PC-3 (cell line): ENCODE data around the gene PELI1. TPM values are rescaled to one million over a fixed set of nuclear protein-coding genes. Genes with fewer than 3 reads are reported as not detected.

Source experiments
- ATAC-seq: fragments of 200-7000 bp; cut with Tn5 transposase; 2 replicates; pipeline ENCODE4 v1.9.1; 2020; ENCODE audit warnings: mild to moderate bottlenecking, moderate library complexity
- BruUV-seq: library from RNA; stranded (reverse); fragments of 400-500 nt; replicated peaks from 2 replicates; lab custom pipeline; 2021; lab: Mats Ljungman, UMichigan
- CTCF ChIA-PET: fragments of 300-600 bp; sonication (Branson Sonifier 250); formaldehyde crosslinking; loops from one replicate; lab custom pipeline; 2022; ENCODE audit warnings: antibody characterized with exemption; lab: Charles Lee
- POLR2A ChIA-PET: fragments of 300-600 bp; sonication (Branson Sonifier 250); formaldehyde crosslinking; loops from one replicate; lab custom pipeline; 2022; ENCODE audit warnings: antibody characterized with exemption; ENCODE audit not compliant: unreplicated experiment; lab: Charles Lee
- DNase-seq: peaks from one replicate; pipeline ENCODE4 v3.0.0-alpha.2; 2015
- H2AFZ ChIP-seq: fragments of 300-600 bp; sonication (generic); 2 replicates; pipeline ENCODE4 v1.6.0; 2016; ENCODE audit warnings: antibody characterized with exemption, low read length
- H3F3A ChIP-seq: fragments of 300-600 bp; sonication (generic); one replicate; pipeline ENCODE4 v1.6.0; 2017; ENCODE audit warnings: antibody characterized with exemption, low read length, control low read depth, mild to moderate bottlenecking; ENCODE audit not compliant: unreplicated experiment
- H3K27ac ChIP-seq: fragments of 300-600 bp; sonication (generic); 2 replicates; pipeline ENCODE4 v1.5.1; 2016; ENCODE audit warnings: mild to moderate bottlenecking, low read length
- H3K27me3 ChIP-seq: fragments of 300-600 bp; sonication (generic); 2 replicates; pipeline ENCODE4 v1.6.1; 2016; ENCODE audit warnings: low read length, mixed read lengths
- H3K36me3 ChIP-seq: fragments of 300-600 bp; sonication (generic); 2 replicates; pipeline ENCODE4 v1.6.1; 2016; ENCODE audit warnings: low read depth, mixed run types, low read length, mixed read lengths
- H3K4me1 ChIP-seq: fragments of 300-600 bp; sonication (generic); 2 replicates; pipeline ENCODE4 v1.5.1; 2016; ENCODE audit warnings: low read length; ENCODE audit not compliant: insufficient read depth
- H3K4me2 ChIP-seq: fragments of 300-600 bp; sonication (generic); 2 replicates; pipeline ENCODE4 v1.6.0; 2016; ENCODE audit warnings: low read length
- H3K4me3 ChIP-seq: fragments of 300-600 bp; sonication (generic); 2 replicates; pipeline ENCODE4 v1.5.1; 2016; ENCODE audit warnings: mild to moderate bottlenecking, low read length, mixed read lengths
- H3K79me2 ChIP-seq: fragments of 300-600 bp; sonication (generic); 2 replicates; pipeline ENCODE4 v1.6.1; 2017; ENCODE audit warnings: low read length, mixed read lengths
- H3K9ac ChIP-seq: fragments of 300-600 bp; sonication (generic); 2 replicates; pipeline ENCODE4 v1.6.0; 2016; ENCODE audit warnings: mild to moderate bottlenecking, low read length
- H3K9me2 ChIP-seq: fragments of 300-600 bp; sonication (generic); replicated peaks from 2 replicates; pipeline ENCODE4 v1.6.1; 2016; ENCODE audit warnings: mixed run types, low read length, mixed read lengths
- H3K9me3 ChIP-seq: fragments of 300-600 bp; sonication (generic); 2 replicates; pipeline ENCODE4 v1.6.1; 2016; ENCODE audit warnings: low read length, mixed read lengths
- H4K20me1 ChIP-seq: fragments of 300-600 bp; sonication (generic); 2 replicates; pipeline ENCODE4 v1.6.1; 2016; ENCODE audit warnings: low read length, mixed read lengths
- EZH2 ChIP-seq: fragments of 300-600 bp; sonication (generic); IDR thresholded peaks from one replicate; pipeline ENCODE4 v1.6.1; 2017; ENCODE audit warnings: antibody characterized with exemption, mild to moderate bottlenecking, low read length; ENCODE audit not compliant: unreplicated experiment
- EZH2phosphoT487 ChIP-seq: fragments of 300-600 bp; sonication (generic); IDR thresholded peaks from 2 replicates; pipeline ENCODE4 v1.6.1; 2018; ENCODE audit warnings: mild to moderate bottlenecking, antibody characterized with exemption, low read length, borderline replicate concordance
- intact Hi-C: fragments of 100-400 bp; cut with micrococcal nuclease; formaldehyde crosslinking; loops from 2 replicates; pipeline ENCODE4 v1.9.0; 2023
- total RNA-seq: library from RNA; depleted of rRNA; stranded (reverse); fragments of >200 nt; gene quantifications from 2 replicates; pipeline ENCODE4 v1.2.3, GENCODE V29; 2014
- TF ChIP-seq, protein P1 (sequence below): fragments of 300-600 bp; sonication (generic); conservative IDR thresholded peaks from 2 replicates; pipeline ENCODE4 v1.5.1; 2017; ENCODE audit warnings: antibody characterized with exemption, low read depth, mild to moderate bottlenecking, low read length

Gene PELI1
- total RNA-seq, 1 experiment from 2014 or later = 5.6 TPM

DNA sequence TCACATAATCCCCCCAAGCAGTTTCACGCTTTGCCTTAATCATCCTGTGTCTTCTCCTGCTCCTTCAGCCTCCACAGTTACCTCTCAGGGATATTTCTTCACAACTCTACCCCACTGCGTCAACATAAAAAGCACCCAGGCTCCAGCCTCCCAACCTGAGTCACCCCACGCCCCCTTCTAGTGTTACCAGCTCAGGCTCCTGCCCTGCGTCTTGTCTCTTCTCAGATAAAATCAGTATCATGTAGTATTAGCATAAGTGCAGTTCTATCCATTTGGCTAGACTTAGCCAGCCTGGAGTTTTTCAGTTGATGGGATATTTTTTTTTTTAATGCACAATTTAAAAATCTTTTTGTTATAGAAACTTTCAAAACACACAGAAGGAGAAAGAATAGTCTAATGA lies 9.6 kb upstream of the PELI1 start:
- H3K9me2 ChIP-seq = no peaks in the 10 kb centered on the region
- H3F3A ChIP-seq = no peaks in the 10 kb centered on the region
- CTCF ChIA-PET = no interaction called here
- H2AFZ ChIP-seq = no peak overlapping the region
- no peak for TF ChIP-seq EZH2phosphoT487
- TF ChIP-seq, protein P1, sequence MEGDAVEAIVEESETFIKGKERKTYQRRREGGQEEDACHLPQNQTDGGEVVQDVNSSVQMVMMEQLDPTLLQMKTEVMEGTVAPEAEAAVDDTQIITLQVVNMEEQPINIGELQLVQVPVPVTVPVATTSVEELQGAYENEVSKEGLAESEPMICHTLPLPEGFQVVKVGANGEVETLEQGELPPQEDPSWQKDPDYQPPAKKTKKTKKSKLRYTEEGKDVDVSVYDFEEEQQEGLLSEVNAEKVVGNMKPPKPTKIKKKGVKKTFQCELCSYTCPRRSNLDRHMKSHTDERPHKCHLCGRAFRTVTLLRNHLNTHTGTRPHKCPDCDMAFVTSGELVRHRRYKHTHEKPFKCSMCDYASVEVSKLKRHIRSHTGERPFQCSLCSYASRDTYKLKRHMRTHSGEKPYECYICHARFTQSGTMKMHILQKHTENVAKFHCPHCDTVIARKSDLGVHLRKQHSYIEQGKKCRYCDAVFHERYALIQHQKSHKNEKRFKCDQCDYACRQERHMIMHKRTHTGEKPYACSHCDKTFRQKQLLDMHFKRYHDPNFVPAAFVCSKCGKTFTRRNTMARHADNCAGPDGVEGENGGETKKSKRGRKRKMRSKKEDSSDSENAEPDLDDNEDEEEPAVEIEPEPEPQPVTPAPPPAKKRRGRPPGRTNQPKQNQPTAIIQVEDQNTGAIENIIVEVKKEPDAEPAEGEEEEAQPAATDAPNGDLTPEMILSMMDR = no peak
- TF ChIP-seq EZH2 = no peak
- ATAC-seq (no peak), DNase-seq (no peak)
- no peaks in the 10 kb centered on the region for H3K79me2 ChIP-seq
- no peaks in the 10 kb centered on the region for H3K27me3 ChIP-seq
- H4K20me1 ChIP-seq = no peaks in the 10 kb centered on the region
- no peaks in the 10 kb centered on the region for H3K9me3 ChIP-seq
- no peak overlapping the region for H3K4me3 ChIP-seq
- POLR2A ChIA-PET = no interaction called here
- intact Hi-C loops = no loop called here
- BruUV-seq = no TSS peak
- no peak overlapping the region for H3K4me2 ChIP-seq
- H3K27ac ChIP-seq = no peak overlapping the region
- H3K9ac ChIP-seq = no peak overlapping the region
- H3K4me1 ChIP-seq = no peaks in the 10 kb centered on the region
- no peaks in the 10 kb centered on the region for H3K36me3 ChIP-seq

DNA sequence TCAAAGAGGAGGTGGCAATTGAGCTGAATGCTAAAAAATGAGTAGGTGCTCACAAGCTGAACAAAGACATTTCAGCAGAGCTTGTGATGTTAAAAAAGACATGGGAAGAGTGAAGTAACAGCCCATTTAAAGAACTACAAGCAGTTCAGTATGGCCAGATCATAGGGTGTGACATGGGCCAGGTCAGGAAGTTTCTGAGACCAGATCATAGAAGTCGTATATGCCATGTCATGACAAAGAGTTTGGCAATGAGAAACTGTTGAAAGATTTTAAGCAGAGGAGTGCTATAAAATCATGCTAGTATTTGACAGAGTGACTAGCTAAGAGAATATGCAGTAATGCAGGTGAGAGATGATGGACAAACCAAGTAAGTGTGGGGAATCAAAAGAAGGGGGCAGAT lies 7.3 kb upstream of the PELI1 start:
- Histone ChIP-seq H4K20me1 (no peaks in the 10 kb centered on the region), H3K9me3 (no peaks in the 10 kb centered on the region), H3K36me3 (no peaks in the 10 kb centered on the region), H3K4me1 (no peaks in the 10 kb centered on the region), H3K9me2 (no peaks in the 10 kb centered on the region), H3K4me2 (no peak overlapping the region), H3K79me2 (no peaks in the 10 kb centered on the region), H3F3A (no peaks in the 10 kb centered on the region), H3K27me3 (no peaks in the 10 kb centered on the region), H3K9ac (no peak overlapping the region), H2AFZ (no peak overlapping the region), H3K27ac (no peak overlapping the region), H3K4me3 (no peak overlapping the region)
- CTCF ChIA-PET = no interaction called here
- DNase-seq (peak; percentile 34), ATAC-seq (no peak)
- POLR2A ChIA-PET = no interaction called here
- no peak for TF ChIP-seq EZH2
- intact Hi-C loops = no loop called here
- BruUV-seq = no TSS peak

DNA sequence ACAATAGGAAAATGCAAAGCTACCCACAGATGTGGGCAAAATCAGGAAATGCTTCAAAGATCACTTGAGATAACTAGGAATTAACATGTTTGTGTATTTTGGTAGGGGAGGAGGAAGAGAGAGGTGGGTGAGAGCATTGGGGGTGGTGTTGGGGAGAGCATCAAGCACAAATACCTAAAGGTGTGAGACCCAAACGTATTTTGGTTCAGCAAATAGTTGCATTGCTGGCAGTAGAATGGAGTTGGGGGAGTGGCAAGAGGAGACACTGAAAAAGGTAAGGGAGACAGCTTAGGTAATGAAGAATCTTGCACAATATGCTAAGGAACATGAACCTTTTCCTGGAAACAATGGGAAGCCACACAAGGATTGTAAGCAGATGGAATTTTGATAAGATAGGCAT lies 1.5 kb upstream of the PELI1 start:
- ATAC-seq = no peak
- intact Hi-C loops = no loop called here
- no peaks in the 10 kb centered on the region for H3K9me3 ChIP-seq
- POLR2A ChIA-PET = no interaction called here
- DNase-seq = no peak
- H3K36me3 ChIP-seq = no peaks in the 10 kb centered on the region
- BruUV-seq = no TSS peak
- no peak overlapping the region for H3K4me3 ChIP-seq
- TF ChIP-seq EZH2 = no peak
- TF ChIP-seq EZH2phosphoT487 = no peak
- TF ChIP-seq, protein P1 = no peak
- no peak overlapping the region for H3K27ac ChIP-seq
- H3K9ac ChIP-seq = no peak overlapping the region
- H3K79me2 ChIP-seq = peaks cover 22% of the 10 kb centered on the region
- H3K27me3 ChIP-seq = no peaks in the 10 kb centered on the region
- CTCF ChIA-PET = no interaction called here
- no peak overlapping the region for H2AFZ ChIP-seq
- no peaks in the 10 kb centered on the region for H3F3A ChIP-seq
- no peaks in the 10 kb centered on the region for H4K20me1 ChIP-seq
- no peak overlapping the region for H3K4me2 ChIP-seq
- H3K4me1 ChIP-seq = peaks cover 18% of the 10 kb centered on the region; the same call in 1 of the 2 replicates
- no peaks in the 10 kb centered on the region for H3K9me2 ChIP-seq
